ENCODE data around the gene KRT76.

Gene KRT76

GRCh38 chr12:52774629-52775250, 2.4 kb downstream of the KRT76 start:
- H3K4me3 ChIP-seq (ENCODE audit: low read depth, low read length), result no peak overlapping the region
- no peaks in the 10 kb centered on the region for H3K9me3 ChIP-seq (ENCODE audit: control insufficient read depth, insufficient read depth, low read depth, low read length)
- peaks cover 18% of the 10 kb centered on the region for H3K27me3 ChIP-seq (ENCODE audit: control insufficient read depth, insufficient read depth, low read length)
- no peak overlapping the region for H3K27ac ChIP-seq (ENCODE audit: low read depth, low read length)
- H3K9ac ChIP-seq (ENCODE audit: low read length), result no peak overlapping the region
- H3K4me1 ChIP-seq (ENCODE audit: control insufficient read depth, insufficient read depth, low read length), result no peaks in the 10 kb centered on the region
- no peaks in the 10 kb centered on the region for H3K36me3 ChIP-seq (ENCODE audit: control insufficient read depth, insufficient read depth, low read length)

- Histone ChIP-seq H3K4me3 (ENCODE audit: low read depth, low read length) (no peak overlapping the region), H3K36me3 (ENCODE audit: control insufficient read depth, insufficient read depth, low read length) (no peaks in the 10 kb centered on the region), H3K27me3 (ENCODE audit: control insufficient read depth, insufficient read depth, low read length) (peaks cover 12% of the 10 kb centered on the region; the same call in 1 of the 2 replicates), H3K9me3 (ENCODE audit: control insufficient read depth, insufficient read depth, low read depth, low read length) (no peaks in the 10 kb centered on the region), H3K27ac (ENCODE audit: low read depth, low read length) (no peak overlapping the region), H3K4me1 (ENCODE audit: control insufficient read depth, insufficient read depth, low read length) (no peaks in the 10 kb centered on the region), H3K9ac (ENCODE audit: low read length) (no peak overlapping the region)
Measured at GRCh38 chr12:52772772-52773171, 4.4 kb downstream of the KRT76 start.

GRCh38 chr12:52772188-52772587, 5.0 kb downstream of the KRT76 start:
- H3K9me3 ChIP-seq (ENCODE audit: control insufficient read depth, insufficient read depth, low read depth, low read length), result no peaks in the 10 kb centered on the region
- peaks cover 7% of the 10 kb centered on the region; the same call in 1 of the 2 replicates for H3K27me3 ChIP-seq (ENCODE audit: control insufficient read depth, insufficient read depth, low read length)
- no peaks in the 10 kb centered on the region for H3K36me3 ChIP-seq (ENCODE audit: control insufficient read depth, insufficient read depth, low read length)
- H3K27ac ChIP-seq (ENCODE audit: low read depth, low read length), result no peak overlapping the region
- no peak overlapping the region for H3K9ac ChIP-seq (ENCODE audit: low read length)
- no peaks in the 10 kb centered on the region for H3K4me1 ChIP-seq (ENCODE audit: control insufficient read depth, insufficient read depth, low read length)
- H3K4me3 ChIP-seq (ENCODE audit: low read depth, low read length), result no peak overlapping the region

- peaks cover 4% of the 10 kb centered on the region; the same call in 1 of the 2 replicates for H3K27me3 ChIP-seq (ENCODE audit: control insufficient read depth, insufficient read depth, low read length)
- H3K4me3 ChIP-seq (ENCODE audit: low read depth, low read length), result no peak overlapping the region
- H3K4me1 ChIP-seq (ENCODE audit: control insufficient read depth, insufficient read depth, low read length), result no peaks in the 10 kb centered on the region
- no peak overlapping the region for H3K9ac ChIP-seq (ENCODE audit: low read length)
- no peaks in the 10 kb centered on the region for H3K9me3 ChIP-seq (ENCODE audit: control insufficient read depth, insufficient read depth, low read depth, low read length)
- H3K36me3 ChIP-seq (ENCODE audit: control insufficient read depth, insufficient read depth, low read length), result no peaks in the 10 kb centered on the region
- H3K27ac ChIP-seq (ENCODE audit: low read depth, low read length), result no peak overlapping the region
Measured at GRCh38 chr12:52771505-52771904, 5.6 kb downstream of the KRT76 start.

GRCh38 chr12:52771088-52771487, 6.1 kb downstream of the KRT76 start:
- no peaks in the 10 kb centered on the region for H3K9me3 ChIP-seq (ENCODE audit: control insufficient read depth, insufficient read depth, low read depth, low read length)
- H3K36me3 ChIP-seq (ENCODE audit: control insufficient read depth, insufficient read depth, low read length), result no peaks in the 10 kb centered on the region
- H3K27me3 ChIP-seq (ENCODE audit: control insufficient read depth, insufficient read depth, low read length), result peaks cover 4% of the 10 kb centered on the region; the same call in 1 of the 2 replicates
- no peak overlapping the region for H3K9ac ChIP-seq (ENCODE audit: low read length)
- H3K27ac ChIP-seq (ENCODE audit: low read depth, low read length), result no peak overlapping the region
- H3K4me3 ChIP-seq (ENCODE audit: low read depth, low read length), result no peak overlapping the region
- no peaks in the 10 kb centered on the region for H3K4me1 ChIP-seq (ENCODE audit: control insufficient read depth, insufficient read depth, low read length)

GRCh38 chr12:52769946-52770345, 7.2 kb downstream of the KRT76 start:
- Histone ChIP-seq H3K4me1 (ENCODE audit: control insufficient read depth, insufficient read depth, low read length) (no peaks in the 10 kb centered on the region), H3K36me3 (ENCODE audit: control insufficient read depth, insufficient read depth, low read length) (no peaks in the 10 kb centered on the region), H3K27ac (ENCODE audit: low read depth, low read length) (no peak overlapping the region), H3K9ac (ENCODE audit: low read length) (no peak overlapping the region), H3K4me3 (ENCODE audit: low read depth, low read length) (no peak overlapping the region), H3K9me3 (ENCODE audit: control insufficient read depth, insufficient read depth, low read depth, low read length) (no peaks in the 10 kb centered on the region), H3K27me3 (ENCODE audit: control insufficient read depth, insufficient read depth, low read length) (peaks cover 4% of the 10 kb centered on the region; the same call in 1 of the 2 replicates)

- Histone ChIP-seq H3K27ac (ENCODE audit: low read depth, low read length) (no peak overlapping the region), H3K4me3 (ENCODE audit: low read depth, low read length) (no peak overlapping the region), H3K9ac (ENCODE audit: low read length) (no peak overlapping the region), H3K27me3 (ENCODE audit: control insufficient read depth, insufficient read depth, low read length) (peaks cover 4% of the 10 kb centered on the region; the same call in 1 of the 2 replicates), H3K9me3 (ENCODE audit: control insufficient read depth, insufficient read depth, low read depth, low read length) (no peaks in the 10 kb centered on the region), H3K36me3 (ENCODE audit: control insufficient read depth, insufficient read depth, low read length) (no peaks in the 10 kb centered on the region), H3K4me1 (ENCODE audit: control insufficient read depth, insufficient read depth, low read length) (no peaks in the 10 kb centered on the region)
Measured at GRCh38 chr12:52769354-52769753, 7.8 kb downstream of the KRT76 start.

GRCh38 chr12:52768479-52769200, 8.5 kb downstream of the KRT76 start:
- Histone ChIP-seq H3K27me3 (ENCODE audit: control insufficient read depth, insufficient read depth, low read length) (peaks cover 4% of the 10 kb centered on the region; the same call in 1 of the 2 replicates), H3K27ac (ENCODE audit: low read depth, low read length) (no peak overlapping the region), H3K4me1 (ENCODE audit: control insufficient read depth, insufficient read depth, low read length) (no peaks in the 10 kb centered on the region), H3K36me3 (ENCODE audit: control insufficient read depth, insufficient read depth, low read length) (no peaks in the 10 kb centered on the region), H3K9me3 (ENCODE audit: control insufficient read depth, insufficient read depth, low read depth, low read length) (peaks cover 2% of the 10 kb centered on the region; the same call in 1 of the 2 replicates), H3K9ac (ENCODE audit: low read length) (no peak overlapping the region), H3K4me3 (ENCODE audit: low read depth, low read length) (no peak overlapping the region)

- peaks cover 4% of the 10 kb centered on the region; the same call in 1 of the 2 replicates for H3K27me3 ChIP-seq (ENCODE audit: control insufficient read depth, insufficient read depth, low read length)
- no peak overlapping the region for H3K4me3 ChIP-seq (ENCODE audit: low read depth, low read length)
- H3K4me1 ChIP-seq (ENCODE audit: control insufficient read depth, insufficient read depth, low read length), result no peaks in the 10 kb centered on the region
- H3K9me3 ChIP-seq (ENCODE audit: control insufficient read depth, insufficient read depth, low read depth, low read length), result peaks cover 3% of the 10 kb centered on the region; the same call in 1 of the 2 replicates
- H3K9ac ChIP-seq (ENCODE audit: low read length), result no peak overlapping the region
- H3K27ac ChIP-seq (ENCODE audit: low read depth, low read length), result no peak overlapping the region
- H3K36me3 ChIP-seq (ENCODE audit: control insufficient read depth, insufficient read depth, low read length), result no peaks in the 10 kb centered on the region
Measured at GRCh38 chr12:52767427-52767826, 9.7 kb downstream of the KRT76 start.

- Histone ChIP-seq H3K36me3 (ENCODE audit: control insufficient read depth, insufficient read depth, low read length) (no peaks in the 10 kb centered on the region), H3K27ac (ENCODE audit: low read depth, low read length) (no peak overlapping the region), H3K9ac (ENCODE audit: low read length) (no peak overlapping the region), H3K27me3 (ENCODE audit: control insufficient read depth, insufficient read depth, low read length) (peaks cover 4% of the 10 kb centered on the region; the same call in 1 of the 2 replicates), H3K9me3 (ENCODE audit: control insufficient read depth, insufficient read depth, low read depth, low read length) (peaks cover 7% of the 10 kb centered on the region), H3K4me3 (ENCODE audit: low read depth, low read length) (no peak overlapping the region), H3K4me1 (ENCODE audit: control insufficient read depth, insufficient read depth, low read length) (no peaks in the 10 kb centered on the region)
Measured at GRCh38 chr12:52767020-52767379, 10.1 kb downstream of the KRT76 start.

- Histone ChIP-seq H3K9ac (ENCODE audit: low read length) (no peak overlapping the region), H3K9me3 (ENCODE audit: control insufficient read depth, insufficient read depth, low read depth, low read length) (peaks cover 10% of the 10 kb centered on the region), H3K36me3 (ENCODE audit: control insufficient read depth, insufficient read depth, low read length) (no peaks in the 10 kb centered on the region), H3K27me3 (ENCODE audit: control insufficient read depth, insufficient read depth, low read length) (no peaks in the 10 kb centered on the region; the same call in 1 of the 2 replicates), H3K4me1 (ENCODE audit: control insufficient read depth, insufficient read depth, low read length) (no peaks in the 10 kb centered on the region), H3K27ac (ENCODE audit: low read depth, low read length) (no peak overlapping the region), H3K4me3 (ENCODE audit: low read depth, low read length) (no peak overlapping the region)
Measured at GRCh38 chr12:52766351-52767019, 10.7 kb downstream of the KRT76 start.
